GM12878 (cell line): ENCODE data around the gene CDYL. TPM values are rescaled to one million over a fixed set of nuclear protein-coding genes. Genes with fewer than 3 reads are reported as not detected.

Experiments used
- ATAC-seq: fragments of 200-7000 bp; cut with Tn5 transposase; 3 replicates; pipeline ENCODE4 v1.9.1; 2020; ENCODE audit warnings: mild to moderate bottlenecking, moderate library complexity
- BruUV-seq: library from RNA; stranded (reverse); fragments of 400-500 nt; replicated peaks from 2 replicates; lab custom pipeline; 2021; lab: Mats Ljungman, UMichigan
- CTCF ChIA-PET: fragments of 300-600 bp; sonication (Branson Sonifier 250); formaldehyde crosslinking; extraction: SDS; loops from one replicate; lab custom pipeline; 2021; ENCODE audit warnings: inconsistent platforms; lab: Yijun Ruan, JAX
- POLR2A ChIA-PET: fragments of 350-600 bp; formaldehyde crosslinking; extraction: SDS; loops from one replicate; lab custom pipeline; 2021; ENCODE audit warnings: inconsistent platforms; lab: Charles Lee
- RAD21 ChIA-PET: fragments of 300-600 bp; sonication (Branson Sonifier 250); formaldehyde crosslinking; loops from one replicate; lab custom pipeline; 2023; ENCODE audit warnings: antibody characterized with exemption; ENCODE audit not compliant: unreplicated experiment; lab: Charles Lee
- SMC1A ChIA-PET: fragments of 300-600 bp; sonication (Branson Sonifier 250); formaldehyde crosslinking; loops from one replicate; lab custom pipeline; 2023; ENCODE audit not compliant: unreplicated experiment, uncharacterized antibody; lab: Charles Lee
- DNase-seq: peaks from one replicate; pipeline ENCODE4 v3.0.0-alpha.2; 2011; ENCODE audit warnings: low read depth, low spot score
- FAIRE-seq: peaks from 3 replicates; lab custom pipeline; 2011; peaks lifted over from hg19 to GRCh38; lab: Jason Lieb, UNC
- H2AFZ ChIP-seq: 2 replicates; pipeline ENCODE4 v1.6.0; 2011; ENCODE audit warnings: low read depth, low read length, control low read depth; ENCODE audit not compliant: control insufficient read depth
- H3K27ac ChIP-seq: 2 replicates; pipeline ENCODE4 v1.5.1; 2011; ENCODE audit warnings: control low read depth; ENCODE audit not compliant: control insufficient read depth, insufficient read depth
- H3K27me3 ChIP-seq, 2 experiments: replicated peaks in 1 of 2; 2 replicates each; pipeline versions ENCODE4 v1.6.0 to v1.6.1; 2011; ENCODE audit warnings: low read length in 1 of 2; ENCODE audit not compliant: control insufficient read depth in 2 of 2, insufficient read depth in 2 of 2
- H3K36me3 ChIP-seq, 2 experiments: 2 replicates each; pipeline ENCODE4 v1.5.1; 2011; ENCODE audit warnings: low read length in 1 of 2; ENCODE audit not compliant: control insufficient read depth in 2 of 2, insufficient read depth in 2 of 2
- H3K4me1 ChIP-seq: 2 replicates; pipeline ENCODE4 v1.6.1; 2011; ENCODE audit warnings: mild to moderate bottlenecking, low read length, moderate library complexity, mixed read lengths; ENCODE audit not compliant: control insufficient read depth, insufficient read depth
- H3K4me2 ChIP-seq: 2 replicates; pipeline ENCODE4 v1.6.0; 2011; ENCODE audit warnings: control low read depth; ENCODE audit not compliant: control insufficient read depth, insufficient read depth
- H3K4me3 ChIP-seq: fragments of 200-600 bp; sonication (generic); 2 replicates; pipeline ENCODE4 v1.5.1; 2016
- H3K79me2 ChIP-seq: 2 replicates; pipeline ENCODE4 v1.6.0; 2011; ENCODE audit warnings: low read length; ENCODE audit not compliant: control insufficient read depth, insufficient read depth
- H3K9ac ChIP-seq: 2 replicates; pipeline ENCODE4 v1.8.0; 2011; ENCODE audit warnings: low read length, control low read depth, mixed read lengths; ENCODE audit not compliant: control insufficient read depth, insufficient read depth
- H3K9me3 ChIP-seq: replicated peaks from 3 replicates; pipeline ENCODE4 v1.5.1; 2011; ENCODE audit warnings: mild to moderate bottlenecking, low read length; ENCODE audit not compliant: control insufficient read depth, insufficient read depth
- H4K20me1 ChIP-seq: 2 replicates; pipeline ENCODE4 v1.6.0; 2011; ENCODE audit not compliant: control insufficient read depth, insufficient read depth
- BCL11A ChIP-seq: IDR thresholded peaks from 2 replicates; pipeline ENCODE4 v1.6.1; 2011; ENCODE audit warnings: low read depth, low read length
- CBFB ChIP-seq: IDR thresholded peaks from 2 replicates; pipeline ENCODE4 v1.6.1; 2016; ENCODE audit warnings: antibody characterized with exemption, low read depth
- CTCF ChIP-seq, 3 experiments: IDR thresholded peaks in 2 of 3; conservative IDR thresholded peaks in 1 of 3; 2 replicates each; pipeline ENCODE4 v1.5.1; 2011; ENCODE audit warnings: low read depth in 3 of 3, low read length in 3 of 3, mild to moderate bottlenecking in 3 of 3, control low read depth in 2 of 3, moderate library complexity in 2 of 3, inconsistent platforms in 1 of 3, mixed read lengths in 1 of 3; ENCODE audit not compliant: control insufficient read depth in 2 of 3, insufficient read depth in 1 of 3; ENCODE audit errors: extremely low read depth in 1 of 3
- E2F8 ChIP-seq: fragments of 450-650 bp; IDR thresholded peaks from 2 replicates; pipeline ENCODE4 v1.6.1; 2018; ENCODE audit warnings: mild to moderate bottlenecking, low read depth, moderate library complexity; ENCODE audit not compliant: partially characterized antibody
- EGR1 ChIP-seq, 2 experiments: IDR thresholded peaks; 1 replicate in 1 of 2; 2 replicates in 1 of 2; pipeline ENCODE4 v1.6.1; 2011 to 2012; ENCODE audit warnings: low read depth in 2 of 2, low read length in 2 of 2, borderline replicate concordance in 1 of 2, mild to moderate bottlenecking in 1 of 2, moderate library complexity in 1 of 2
- FOXK2 ChIP-seq: fragments of 450-650 bp; IDR thresholded peaks from 2 replicates; pipeline ENCODE4 v1.6.1; 2017; ENCODE audit warnings: mild to moderate bottlenecking, moderate library complexity
- IKZF2 ChIP-seq, 2 experiments: fragments of 450-650 bp; IDR thresholded peaks; 2 replicates each; pipeline ENCODE4 v1.6.1; 2017; ENCODE audit warnings: mild to moderate bottlenecking in 2 of 2, moderate library complexity in 2 of 2
- IRF3 ChIP-seq: fragments of 450-650 bp; IDR thresholded peaks from 2 replicates; pipeline ENCODE4 v1.6.1; 2014; ENCODE audit warnings: mild to moderate bottlenecking
- IRF4 ChIP-seq: IDR thresholded peaks from 2 replicates; pipeline ENCODE4 v1.6.1; 2011; ENCODE audit warnings: low read depth, low read length
- LARP7 ChIP-seq: fragments of 450-650 bp; IDR thresholded peaks from 2 replicates; pipeline ENCODE4 v1.6.1; 2017; ENCODE audit warnings: mild to moderate bottlenecking
- MLLT1 ChIP-seq: fragments of 450-650 bp; IDR thresholded peaks from 2 replicates; pipeline ENCODE4 v1.6.1; 2016; ENCODE audit warnings: mild to moderate bottlenecking
- MXI1 ChIP-seq: fragments of 150-350 bp; IDR thresholded peaks from 2 replicates; pipeline ENCODE4 v1.6.1; 2011; ENCODE audit warnings: low read depth, mild to moderate bottlenecking, inconsistent platforms, low read length, improper control_type of control experiment
- PAX5 ChIP-seq: IDR thresholded peaks from 2 replicates; pipeline ENCODE4 v1.6.1; 2011; ENCODE audit warnings: low read depth, low read length, borderline replicate concordance
- POLR2AphosphoS2 ChIP-seq: IDR thresholded peaks from 2 replicates; pipeline ENCODE4 v1.6.1; 2011; ENCODE audit warnings: low read depth, mild to moderate bottlenecking, low read length, improper control_type of control experiment, moderate library complexity
- RAD21 ChIP-seq: IDR thresholded peaks from 2 replicates; pipeline ENCODE4 v1.6.1; 2011; ENCODE audit warnings: mild to moderate bottlenecking, low read depth, low read length, moderate library complexity; ENCODE audit not compliant: insufficient read depth
- RCOR1 ChIP-seq: conservative IDR thresholded peaks from 2 replicates; pipeline ENCODE4 v1.6.1; 2012; ENCODE audit warnings: low read depth, low read length, improper control_type of control experiment
- SMAD1 ChIP-seq: fragments of 450-650 bp; IDR thresholded peaks from 2 replicates; pipeline ENCODE4 v1.6.1; 2018; ENCODE audit warnings: mild to moderate bottlenecking, low read depth; ENCODE audit not compliant: partially characterized antibody
- SRF ChIP-seq, 2 experiments: IDR thresholded peaks; 2 replicates each; pipeline ENCODE4 v1.6.1; 2011; ENCODE audit warnings: low read depth in 2 of 2, low read length in 2 of 2, mild to moderate bottlenecking in 1 of 2, moderate library complexity in 1 of 2
- in situ Hi-C: fragments of 300-500 bp; cut with MboI; formaldehyde crosslinking; loops from 9 replicates; pipeline ENCODE4 v1.14.3; 2018; ENCODE audit warnings: mixed read lengths
- intact Hi-C: fragments of 100-400 bp; cut with micrococcal nuclease; formaldehyde crosslinking; loops from one replicate; pipeline ENCODE4 v1.14.2; 2022; ENCODE audit not compliant: unreplicated experiment
- polyA plus RNA-seq, 11 experiments: library from polyadenylated mRNA; depleted of rRNA in 4 of 11; unstranded in 6 of 11; stranded (reverse) in 5 of 11; fragments of >200 nt; fragmentation: Nextera tagmentation in 4 of 11; fragmentation: Illumina TruSeq in 1 of 11; extraction: Ambion mirVana in 4 of 11; extraction: Trizol in 1 of 11; gene quantifications; 1 replicate in 1 of 11; 2 replicates in 10 of 11; pipeline versions ENCODE4 v1.2.1 to v1.2.3, GENCODE V29; 2011 to 2016; ENCODE audit warnings: inconsistent platforms in 2 of 11, missing spikeins in 2 of 11, low read depth in 1 of 11
- total RNA-seq, 4 experiments: library from RNA; depleted of rRNA in 3 of 4; stranded (reverse); fragments of >200 nt in 3 of 4; fragmentation: Illumina TruSeq in 1 of 4; extraction: Trizol in 1 of 4; gene quantifications; 2 replicates each; pipeline versions ENCODE4 v1.2.1 to v1.2.3, GENCODE V29; 2013 to 2021

CDYL gene
- total and polyA plus RNA-seq, 10 of the 15 experiments (the other 5 are each of a cell fraction or from before 2014, with no cell fraction given) = 9.3 to 61.2 (median 28.5) TPM

GRCh38 chr6:4726645-4727044, 49.6 kb upstream of the CDYL start (continued):
- TF ChIP-seq MXI1 = no peak
- no peak for TF ChIP-seq IKZF2 (IDR thresholded peaks at IDR 0.05)
- no peak for TF ChIP-seq IRF3
- TF ChIP-seq POLR2AphosphoS2 = no peak
- TF ChIP-seq LARP7 = no peak
- TF ChIP-seq IRF4 = no peak
- TF ChIP-seq SMAD1 = no peak
- TF ChIP-seq EGR1 (IDR thresholded peaks at IDR 0.05; ENCODE audit: borderline replicate concordance in 1 of 2, low read depth in 2 of 2, low read length in 2 of 2) = no peak
- TF ChIP-seq PAX5 = no peak
- no peak for TF ChIP-seq BCL11A
- no peak for TF ChIP-seq CBFB

GRCh38 chr6:4727217-4727616, 49.0 kb upstream of the CDYL start:
- no peak for FAIRE-seq
- TF ChIP-seq SRF (IDR thresholded peaks at IDR 0.05; ENCODE audit: low read depth in 2 of 2, low read length in 2 of 2) (no peak), MLLT1 (no peak), FOXK2 (no peak), RCOR1 (no peak), E2F8 (no peak), RAD21 (no peak), CTCF (IDR thresholded peaks at IDR 0.05 in 2 of 3, conservative IDR thresholded peaks at IDR 0.05 in 1 of 3; ENCODE audit: control insufficient read depth in 2 of 3, extremely low read depth in 1 of 3, insufficient read depth in 1 of 3, low read depth in 3 of 3, low read length in 3 of 3) (no peak)

More at GRCh38 chr6:4727217-4727616, 49.0 kb upstream of the CDYL start:
- Histone ChIP-seq H3K9me3 (no peaks in the 10 kb centered on the region), H3K4me1 (no peaks in the 10 kb centered on the region; the same call in 1 of the 2 replicates), H3K79me2 (no peaks in the 10 kb centered on the region), H3K27me3 (no peaks in the 10 kb centered on the region), H3K4me3 (no peak overlapping the region), H2AFZ (no peak overlapping the region), H4K20me1 (no peaks in the 10 kb centered on the region), H3K36me3 (no peaks in the 10 kb centered on the region), H3K9ac (no peak overlapping the region), H3K4me2 (no peak overlapping the region), H3K27ac (no peak overlapping the region)
- ATAC-seq (no peak), DNase-seq (no peak)
- in situ Hi-C loops (no loop called here), intact Hi-C loops (no loop called here)
- ChIA-PET POLR2A (no interaction called here), RAD21 (no interaction called here), SMC1A (interaction anchor here (0.6 kb wide), 1 partner anchor 35 kb away, joined by 3 read pairs; no protein-coding TSS in a partner anchor), CTCF (interaction anchor here (0.7 to 1.5 kb wide), 5 partner anchors 11 to 245 kb away, joined by 3 to 4 read pairs (median 3); no protein-coding TSS in a partner anchor)
- BruUV-seq = no TSS peak
